Endodermal cell (in vitro differentiated cells): ENCODE results near the gene UGDH. TPM values are rescaled to one million over a fixed set of nuclear protein-coding genes. Genes with fewer than 3 reads are reported as not detected.
"Not testable (repeated sequence)": the region's sequence is repeated elsewhere in the genome, so short reads cannot be mapped to it uniquely, and the experiment has no call there.

Experiments used
- DNase-seq: peaks from one replicate; pipeline ENCODE4 v3.0.0-alpha.2; 2017
- H3K27ac ChIP-seq: 2 replicates; pipeline ENCODE4 v1.5.1; 2013; ENCODE audit warnings: mild to moderate bottlenecking, low read depth, low read length, moderate library complexity
- H3K27me3 ChIP-seq: 2 replicates; pipeline ENCODE4 v1.6.1; 2013; ENCODE audit warnings: mild to moderate bottlenecking, low read length, moderate library complexity; ENCODE audit not compliant: insufficient read depth, control insufficient read depth, poor library complexity, severe bottlenecking
- H3K36me3 ChIP-seq: 2 replicates; pipeline ENCODE4 v1.7.0; 2013; ENCODE audit warnings: mild to moderate bottlenecking, low read length, moderate library complexity; ENCODE audit not compliant: control insufficient read depth, insufficient read depth
- H3K4me1 ChIP-seq: one replicate; pipeline ENCODE4 v1.7.0; 2013; ENCODE audit warnings: low read length; ENCODE audit not compliant: control insufficient read depth, insufficient read depth
- H3K4me3 ChIP-seq: 2 replicates; pipeline ENCODE4 v1.5.1; 2013; ENCODE audit warnings: mild to moderate bottlenecking, low read length, moderate library complexity
- H3K9ac ChIP-seq: 2 replicates; pipeline ENCODE4 v1.6.1; 2013; ENCODE audit warnings: mild to moderate bottlenecking, low read length, moderate library complexity; ENCODE audit not compliant: poor library complexity, severe bottlenecking; ENCODE audit errors: extremely low read depth
- H3K9me3 ChIP-seq: 2 replicates; pipeline ENCODE4 v1.6.1; 2013; ENCODE audit warnings: mild to moderate bottlenecking, low read length, moderate library complexity; ENCODE audit not compliant: control insufficient read depth
- H3K27ac Mint-ChIP-seq: 2 replicates; pipeline ENCODE4 v1.8.0; 2020; ENCODE audit warnings: mixed read lengths
- H3K27me3 Mint-ChIP-seq: 2 replicates; pipeline ENCODE4 v1.8.0; 2021; ENCODE audit warnings: mild to moderate bottlenecking, mixed read lengths; ENCODE audit not compliant: insufficient read depth
- H3K36me3 Mint-ChIP-seq: 2 replicates; pipeline ENCODE4 v1.8.0; 2020; ENCODE audit warnings: low read depth, mixed read lengths
- H3K4me1 Mint-ChIP-seq: 2 replicates; pipeline ENCODE4 v1.8.0; 2020; ENCODE audit warnings: mixed read lengths
- H3K4me3 Mint-ChIP-seq: 2 replicates; pipeline ENCODE4 v1.8.0; 2020; ENCODE audit warnings: mild to moderate bottlenecking, moderate library complexity, mixed read lengths
- H3K9me3 Mint-ChIP-seq: 2 replicates; pipeline ENCODE4 v1.8.0; 2020; ENCODE audit warnings: mild to moderate bottlenecking, mixed read lengths
- CTCF ChIP-seq: fragments of 200-600 bp; sonication (generic); conservative IDR thresholded peaks from 2 replicates; pipeline ENCODE4 v1.5.0; 2021; ENCODE audit warnings: antibody characterized with exemption, mild to moderate bottlenecking
- WGBS, 2 experiments: methylation state at CpG; one replicate each; pipeline versions ENCODE4 v1.1.5 to v1.1.7; 2013; ENCODE audit warnings: missing lambda C conversion rate in 2 of 2, mixed read lengths in 1 of 2; ENCODE audit not compliant: insufficient coverage in 1 of 2, insufficient read length in 1 of 2; 5-methylcytosine and 5-hydroxymethylcytosine counted together
- total RNA-seq, 2 donors: library from RNA; stranded (reverse); fragmentation: NEBNext Ultra II Directional in 1 of 2; extraction: Animal tissue kit (Norgen Biotek cat#: 25700) in 1 of 2; gene quantifications; 2 replicates in 1 of 2; 3 replicates in 1 of 2; pipeline ENCODE4 v1.2.1, GENCODE V29; 2021

UGDH gene
- total RNA-seq, 2 donors from 2014 or later, result 137 to 141 TPM

DNA sequence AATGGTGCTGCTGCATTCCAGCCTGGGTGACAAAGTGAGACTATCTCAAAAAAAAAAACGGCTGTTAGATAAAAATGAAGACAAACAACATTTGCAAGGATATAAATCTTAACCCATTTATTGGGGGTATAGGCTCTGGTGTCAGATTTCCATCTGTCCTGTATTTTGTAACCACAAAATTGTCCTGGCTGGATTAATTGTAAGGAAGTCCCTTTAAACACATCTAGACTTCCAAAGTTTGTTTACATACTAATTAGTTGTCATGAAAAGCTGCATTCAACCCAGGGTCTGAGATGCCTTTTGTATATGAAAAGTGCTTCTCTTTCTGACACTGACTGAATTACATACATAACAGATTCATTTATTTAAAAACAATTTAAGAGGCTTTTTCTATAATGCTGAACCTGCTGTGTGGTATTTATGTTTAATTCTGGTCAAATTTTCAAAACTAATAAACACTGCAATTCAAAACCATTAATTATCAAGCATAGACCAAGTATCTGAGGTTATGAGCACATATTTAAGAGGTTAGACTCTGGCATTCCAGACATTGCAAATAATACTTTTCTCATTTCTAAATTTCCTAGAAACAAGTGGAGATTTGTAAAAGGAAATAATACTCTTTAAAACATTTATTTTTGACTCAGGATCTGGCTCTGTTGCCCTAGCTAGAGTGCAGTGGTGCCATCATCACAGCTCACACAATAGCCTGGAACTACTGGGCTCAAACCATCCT is 17.5 kb upstream of the UGDH start:
- Mint-ChIP-seq H3K27me3 (no peaks in the 10 kb centered on the region), H3K4me3 (no peak overlapping the region), H3K27ac (no peak overlapping the region), H3K9me3 (no peaks in the 10 kb centered on the region), H3K36me3 (peaks cover 16% of the 10 kb centered on the region), H3K4me1 (peaks cover 7% of the 10 kb centered on the region)
- Histone ChIP-seq H3K36me3 (peaks cover 5% of the 10 kb centered on the region), H3K27ac (no peak overlapping the region), H3K4me3 (no peak overlapping the region), H3K27me3 (no peaks in the 10 kb centered on the region), H3K4me1 (no peaks in the 10 kb centered on the region), H3K9me3 (peaks cover 10% of the 10 kb centered on the region), H3K9ac (no peak overlapping the region)
- DNase-seq, result no peak
- WGBS, 2 experiments, result 63% methylated on average over 1 of the region's 1 CpG; no CpG with 5 or more reads in 1 of the 2 experiments
- no peak for TF ChIP-seq CTCF

DNA sequence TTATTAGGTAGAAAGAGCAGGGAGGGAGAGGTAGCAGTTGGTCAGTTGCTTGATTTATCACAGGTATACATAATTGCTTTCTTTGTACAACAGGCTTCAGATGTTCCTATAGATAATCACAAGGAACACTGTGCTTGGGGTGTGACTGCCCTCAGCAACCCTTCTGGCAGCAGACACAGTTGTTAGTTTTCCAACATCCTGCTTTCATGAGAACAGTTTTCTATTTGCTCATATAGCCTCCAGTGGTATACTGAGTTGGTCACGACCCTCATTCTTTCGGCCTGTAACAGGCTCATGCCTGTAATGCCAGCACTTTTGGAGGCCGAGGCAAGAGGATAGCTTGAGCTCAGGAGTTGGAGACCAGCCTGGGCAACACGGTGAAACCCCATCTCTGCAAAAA is 16.8 kb upstream of the UGDH start:
- H3K9ac ChIP-seq, H3K9me3 Mint-ChIP-seq, H3K9me3 ChIP-seq, H3K27me3 ChIP-seq, H3K4me3 Mint-ChIP-seq, H3K27me3 Mint-ChIP-seq, H3K27ac ChIP-seq, H3K4me1 ChIP-seq, H3K36me3 ChIP-seq, H3K4me1 Mint-ChIP-seq, DNase-seq, H3K4me3 ChIP-seq: not testable (repeated sequence)
- peaks cover 17% of the 10 kb centered on the region for H3K36me3 Mint-ChIP-seq
- peak overlapping the region; percentile 55 for H3K27ac Mint-ChIP-seq
- 92 to 95% methylated on average over 4 of the region's 4 CpGs for WGBS, 2 experiments

DNA sequence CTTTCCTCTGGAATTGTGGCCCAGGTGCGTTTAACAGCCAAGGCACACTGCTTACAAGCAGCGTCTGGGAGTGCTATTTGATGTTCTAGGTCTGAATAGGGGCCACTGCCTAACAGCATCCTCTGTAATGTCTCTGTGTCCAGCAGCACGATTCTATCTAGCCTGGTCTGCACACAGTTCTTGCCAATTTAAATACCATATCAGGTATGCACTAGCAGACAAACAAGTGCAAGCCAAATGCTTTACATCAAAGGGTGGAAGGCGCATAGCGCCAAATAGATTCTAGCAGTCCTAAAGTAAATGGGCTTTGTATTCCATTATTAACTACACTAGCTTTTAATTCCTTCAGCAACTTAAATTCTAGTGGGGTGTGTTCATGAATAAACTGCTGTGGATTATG is 15.8 kb upstream of the UGDH start:
- Histone ChIP-seq H3K9ac (no peak overlapping the region), H3K36me3 (peaks cover 5% of the 10 kb centered on the region), H3K4me1 (no peaks in the 10 kb centered on the region), H3K27me3 (no peaks in the 10 kb centered on the region), H3K4me3 (no peak overlapping the region), H3K27ac (no peak overlapping the region), H3K9me3 (peaks cover 10% of the 10 kb centered on the region)
- H3K36me3 Mint-ChIP-seq, result peaks cover 18% of the 10 kb centered on the region
- TF ChIP-seq CTCF, result no peak
- WGBS, 2 experiments, result 89 to 93% methylated on average over 4 to 5 of the region's 5 CpGs
- no peak overlapping the region for H3K27ac Mint-ChIP-seq
- H3K9me3 Mint-ChIP-seq, result no peaks in the 10 kb centered on the region
- peaks cover 7% of the 10 kb centered on the region for H3K4me1 Mint-ChIP-seq
- H3K27me3 Mint-ChIP-seq, result no peaks in the 10 kb centered on the region
- DNase-seq, result no peak
- no peak overlapping the region for H3K4me3 Mint-ChIP-seq
